Measurements from ENCODE around the gene SLCO4C1. TPM values are rescaled to one million over a fixed set of nuclear protein-coding genes. Genes with fewer than 3 reads are reported as not detected.

The SLCO4C1 gene
- polyA plus RNA-seq, 1 experiment, result not detected

GRCh38 chr5:102211165-102211564 is 84.9 kb downstream of the SLCO4C1 start:
- TF ChIP-seq CTCF (IDR thresholded peaks at IDR 0.05; ENCODE audit: low read depth, low read length), result no peak
- POLR2A ChIA-PET, result no interaction called here
- no peak for DNase-seq (ENCODE audit: low read depth, low spot score)
- Histone ChIP-seq H3K4me3 (ENCODE audit: low read depth, low read length) (no peak overlapping the region), H3K27ac (ENCODE audit: low read depth, low read length) (no peak overlapping the region), H3K9me3 (ENCODE audit: control insufficient read depth, insufficient read depth, low read length) (peaks cover 5% of the 10 kb centered on the region), H3K27me3 (ENCODE audit: control insufficient read depth, insufficient read depth, low read length) (no peaks in the 10 kb centered on the region)
- CTCF ChIA-PET, result no interaction called here

DNA sequence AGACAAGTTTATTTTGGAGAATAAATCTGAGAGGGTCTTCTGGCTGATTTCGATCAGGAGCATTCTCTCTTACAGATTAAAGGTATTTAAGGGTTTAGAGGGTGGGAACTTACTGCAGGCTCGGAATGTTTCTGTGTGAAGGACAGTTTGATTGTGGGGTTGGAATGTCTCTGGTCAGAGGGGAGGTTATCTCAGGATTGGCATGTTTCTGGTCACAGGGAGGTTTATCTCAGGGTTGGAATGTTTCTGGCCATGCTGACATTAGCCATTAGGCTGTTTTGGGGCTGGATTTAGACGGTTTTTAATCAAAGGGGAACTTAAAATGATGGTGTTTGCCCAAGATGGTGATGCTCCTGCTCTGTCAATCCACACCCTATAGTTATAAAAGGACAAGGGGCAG is 95.2 kb downstream of the SLCO4C1 start:
- no peak overlapping the region for H3K4me3 ChIP-seq (ENCODE audit: low read depth, low read length)
- no peak overlapping the region for H3K27ac ChIP-seq (ENCODE audit: low read depth, low read length)
- H3K9me3 ChIP-seq (ENCODE audit: control insufficient read depth, insufficient read depth, low read length), result peaks cover 12% of the 10 kb centered on the region
- ChIA-PET POLR2A (no interaction called here), CTCF (no interaction called here)
- no peaks in the 10 kb centered on the region for H3K27me3 ChIP-seq (ENCODE audit: control insufficient read depth, insufficient read depth, low read length)
- DNase-seq (ENCODE audit: low read depth, low spot score), result no peak
- no peak for TF ChIP-seq CTCF (IDR thresholded peaks at IDR 0.05; ENCODE audit: low read depth, low read length)

- CTCF ChIA-PET, result no interaction called here
- no peak overlapping the region for H3K4me3 ChIP-seq (ENCODE audit: low read depth, low read length)
- POLR2A ChIA-PET, result no interaction called here
These were observed 99.6 kb downstream of the SLCO4C1 start for GRCh38 chr5:102196481-102196880.

More at GRCh38 chr5:102196481-102196880, 99.6 kb downstream of the SLCO4C1 start:
- TF ChIP-seq CTCF (IDR thresholded peaks at IDR 0.05; ENCODE audit: low read depth, low read length), result no peak
- Histone ChIP-seq H3K27ac (ENCODE audit: low read depth, low read length) (no peak overlapping the region), H3K9me3 (ENCODE audit: control insufficient read depth, insufficient read depth, low read length) (peaks cover 9% of the 10 kb centered on the region), H3K27me3 (ENCODE audit: control insufficient read depth, insufficient read depth, low read length) (no peaks in the 10 kb centered on the region)
- no peak for DNase-seq (ENCODE audit: low read depth, low spot score)

Other genes with a start within 250 kb of the SLCO4C1 start
- not detected in 2 replicates for gene SLCO6A1, start 202.7 kb upstream of the SLCO4C1 start, polyA plus RNA-seq (2011; rRNA removed)